Muscle layer of colon (tissue), 2 donors: ENCODE data around the gene MRPL21.

Source experiments
- H3K27ac ChIP-seq: one replicate; pipeline ENCODE4 v1.7.0; 2013; ENCODE audit warnings: low read depth, mild to moderate bottlenecking, low read length, moderate library complexity
- H3K27me3 ChIP-seq, 2 donors: one replicate each; pipeline ENCODE4 v1.7.0; 2013; ENCODE audit warnings: low read length in 2 of 2, mild to moderate bottlenecking in 2 of 2; ENCODE audit not compliant: insufficient read depth in 2 of 2, control insufficient read depth in 1 of 2
- H3K36me3 ChIP-seq: one replicate; pipeline ENCODE4 v1.7.0; 2013; ENCODE audit warnings: mild to moderate bottlenecking, low read length; ENCODE audit not compliant: insufficient read depth
- H3K4me1 ChIP-seq: one replicate; pipeline ENCODE4 v1.7.0; 2013; ENCODE audit warnings: mild to moderate bottlenecking, low read length; ENCODE audit not compliant: insufficient read depth
- H3K4me3 ChIP-seq, 2 donors: one replicate each; pipeline ENCODE4 v1.7.0; 2013; ENCODE audit warnings: low read length in 2 of 2, low read depth in 1 of 2, mild to moderate bottlenecking in 1 of 2, moderate library complexity in 1 of 2
- H3K9ac ChIP-seq: one replicate; pipeline ENCODE4 v1.7.0; 2013; ENCODE audit warnings: low read length
- H3K9me3 ChIP-seq: one replicate; pipeline ENCODE4 v1.7.0; 2013; ENCODE audit warnings: mild to moderate bottlenecking, low read length
- donor health status: abdominal sarcoma.
- donor health status: Adenocarcinoma of cecum.

The MRPL21 gene

DNA sequence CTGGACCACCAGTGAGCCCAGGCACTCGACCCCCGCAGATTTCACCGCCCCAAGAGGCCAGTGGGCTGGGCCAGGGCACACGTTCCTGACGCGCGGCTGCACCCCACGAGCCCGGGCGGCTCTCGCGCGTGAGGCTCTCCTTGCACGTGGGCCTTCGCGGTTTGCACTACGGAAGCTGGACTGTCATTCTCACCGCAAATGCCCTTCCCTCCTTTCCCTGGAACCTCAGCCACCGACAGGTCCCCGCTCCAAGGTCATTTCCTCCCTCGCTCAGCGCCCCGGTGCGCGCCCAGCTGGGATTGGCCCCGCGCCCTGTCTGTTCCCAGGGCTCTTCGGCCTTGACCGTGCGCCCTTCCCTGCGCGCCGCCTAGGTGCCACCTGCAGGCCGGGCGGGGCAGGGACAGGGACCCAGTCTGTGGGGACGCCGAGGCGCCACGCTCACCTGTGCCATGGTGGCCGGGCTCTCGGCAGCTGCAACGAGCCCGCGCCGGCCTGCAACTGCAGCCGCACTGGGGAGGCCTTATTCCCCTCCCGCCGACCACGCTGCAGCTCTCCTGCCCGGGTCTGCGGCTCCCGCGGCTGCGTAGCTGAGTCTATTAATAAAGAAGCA is 59.8 kb downstream of the MRPL21 start:
- no peak overlapping the region for H3K9ac ChIP-seq
- peak overlapping the region; percentile 49 for H3K27ac ChIP-seq
- no peaks in the 10 kb centered on the region for H3K27me3 ChIP-seq
- H3K4me3 ChIP-seq, result peak overlapping the region; percentile 29 to 51
- H3K4me1 ChIP-seq, result peaks cover 21% of the 10 kb centered on the region
- H3K36me3 ChIP-seq, result no peaks in the 10 kb centered on the region
- no peaks in the 10 kb centered on the region for H3K9me3 ChIP-seq

DNA sequence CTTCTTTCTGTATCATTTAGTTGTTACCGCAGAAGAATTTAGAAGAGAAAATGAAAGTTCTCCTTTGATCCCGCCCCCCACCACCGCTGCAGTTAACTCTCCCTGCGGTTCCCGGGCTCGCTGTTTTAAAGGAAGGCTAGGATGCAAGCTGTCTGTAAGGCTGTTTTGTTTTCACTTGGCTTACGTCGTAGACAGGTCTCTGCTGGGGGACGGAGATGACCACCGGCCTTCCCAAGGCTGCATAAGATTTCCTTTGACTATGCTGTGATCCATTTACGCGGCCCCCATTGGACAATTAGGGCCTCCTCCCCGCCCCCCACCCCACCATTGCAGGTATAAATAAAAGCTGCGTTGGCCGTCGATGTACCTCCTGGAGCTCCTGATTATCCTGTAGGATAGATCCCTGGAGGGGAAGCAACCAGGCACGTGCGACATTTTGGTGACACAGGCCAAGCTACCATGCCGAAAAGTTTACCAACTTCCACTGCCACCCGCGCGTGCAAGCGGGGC is 60.5 kb downstream of the MRPL21 start:
- peak overlapping the region; percentile 29 to 51 for H3K4me3 ChIP-seq
- peaks cover 28% of the 10 kb centered on the region for H3K4me1 ChIP-seq
- H3K36me3 ChIP-seq, result no peaks in the 10 kb centered on the region
- no peak overlapping the region for H3K9ac ChIP-seq
- H3K9me3 ChIP-seq, result no peaks in the 10 kb centered on the region
- peak overlapping the region; percentile 22 for H3K27ac ChIP-seq
- no peaks in the 10 kb centered on the region for H3K27me3 ChIP-seq

DNA sequence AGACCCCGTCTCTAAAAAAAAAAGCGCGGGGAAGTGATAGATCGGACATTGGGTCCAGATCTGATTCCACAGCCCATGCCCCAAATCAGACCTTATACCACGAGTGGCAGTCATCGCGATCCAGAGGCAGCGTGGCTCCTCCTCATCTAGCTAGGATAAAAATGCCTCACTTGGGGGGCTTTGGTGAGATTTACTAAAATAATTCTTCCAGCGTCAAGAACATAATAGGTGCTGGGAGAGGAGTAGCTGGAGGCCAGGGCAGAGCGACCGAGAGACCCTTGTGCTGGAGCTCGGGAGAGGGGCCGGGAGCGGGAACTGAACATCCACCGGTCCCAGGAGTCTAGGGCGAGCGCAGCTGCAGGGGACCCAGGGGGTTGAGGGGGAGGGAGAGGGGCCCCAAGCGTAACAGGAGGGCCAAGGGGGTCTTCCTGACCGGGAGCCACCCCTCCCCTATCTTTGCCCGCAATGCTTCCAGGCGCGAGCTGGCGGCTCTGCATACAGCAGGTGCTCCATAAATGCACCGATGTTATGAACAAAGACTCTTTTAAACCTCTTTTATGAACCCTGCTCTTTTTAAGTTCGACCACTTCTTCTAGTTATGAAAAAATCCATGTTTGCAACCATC is 61.1 kb downstream of the MRPL21 start:
- H3K9ac ChIP-seq, result peak overlapping the region; percentile 49
- peak overlapping the region; percentile 70 for H3K27ac ChIP-seq
- no peaks in the 10 kb centered on the region for H3K9me3 ChIP-seq
- peaks cover 33% of the 10 kb centered on the region for H3K4me1 ChIP-seq
- no peaks in the 10 kb centered on the region for H3K27me3 ChIP-seq
- H3K4me3 ChIP-seq, result peak overlapping the region; percentile 41 to 51
- no peaks in the 10 kb centered on the region for H3K36me3 ChIP-seq

DNA sequence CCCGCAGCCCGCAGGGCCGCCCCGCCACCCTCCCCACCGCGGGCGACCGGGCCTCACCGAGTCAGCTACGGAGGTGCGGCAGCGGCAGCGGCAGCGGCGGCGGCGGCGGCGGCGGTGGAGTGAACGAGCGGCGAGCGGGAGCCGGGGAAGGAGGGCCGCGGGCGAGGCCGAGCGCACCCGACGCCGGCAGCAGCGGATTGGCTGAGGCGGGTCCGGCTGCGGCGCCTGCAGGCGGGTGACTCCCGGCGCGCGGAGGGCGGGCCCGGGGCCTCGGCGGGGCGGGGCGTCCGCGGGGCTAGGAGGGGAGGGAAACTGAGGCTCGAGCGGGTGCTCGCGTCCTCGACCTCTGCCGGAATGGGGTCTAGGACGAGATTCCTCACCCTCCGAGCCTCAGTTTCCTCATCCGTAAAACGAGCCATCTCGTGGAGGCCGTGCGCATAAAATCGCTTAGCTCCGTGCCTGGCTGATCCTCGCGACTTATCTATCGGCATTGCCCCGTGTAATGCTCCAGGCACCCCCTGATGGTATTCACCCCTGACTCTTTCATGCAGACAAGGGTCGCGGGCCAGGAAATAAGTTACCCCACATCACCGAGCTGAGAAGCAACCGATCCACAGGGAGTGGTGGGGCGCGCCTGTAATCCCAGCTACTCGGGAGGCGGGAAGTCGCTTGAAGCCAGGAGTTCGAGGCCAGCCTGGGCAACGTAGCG is 61.8 kb downstream of the MRPL21 start, which contains the start of gene CPT1A:
TSS of gene CPT1A (minus strand) at position 199 of the 709 bp plus-strand sequence. CDS start 26,442 bp downstream, outside the sequence.
- Histone ChIP-seq H3K27ac (peak within 1 kb of the TSS; percentile 99), H3K27me3 (no peaks in the 10 kb centered on the region), H3K4me1 (peaks cover 40% of the 10 kb centered on the region), H3K9me3 (no peaks in the 10 kb centered on the region), H3K36me3 (peaks cover 5% of the 10 kb centered on the region), H3K9ac (peak within 1 kb of the TSS; percentile 86), H3K4me3 (peak within 1 kb of the TSS; percentile 81 to 86)
